Stimulated activated CD8-positive, alpha-beta memory T cell treated with anti-CD3 and anti-CD28 coated beads, Interleukin-15, amount 100 ng/mL, for 48 hours (primary cell): ENCODE measurements around the gene TLE5.
"Not testable (repeated sequence)": the region's sequence is repeated elsewhere in the genome, so short reads cannot be mapped to it uniquely, and the experiment has no call there.

Source experiments
- DNase-seq, 2 donors: peaks; one replicate each; pipeline ENCODE4 v3.0.0-alpha.2; 2020; ENCODE audit warnings: low read depth in 2 of 2

TLE5 gene

DNA sequence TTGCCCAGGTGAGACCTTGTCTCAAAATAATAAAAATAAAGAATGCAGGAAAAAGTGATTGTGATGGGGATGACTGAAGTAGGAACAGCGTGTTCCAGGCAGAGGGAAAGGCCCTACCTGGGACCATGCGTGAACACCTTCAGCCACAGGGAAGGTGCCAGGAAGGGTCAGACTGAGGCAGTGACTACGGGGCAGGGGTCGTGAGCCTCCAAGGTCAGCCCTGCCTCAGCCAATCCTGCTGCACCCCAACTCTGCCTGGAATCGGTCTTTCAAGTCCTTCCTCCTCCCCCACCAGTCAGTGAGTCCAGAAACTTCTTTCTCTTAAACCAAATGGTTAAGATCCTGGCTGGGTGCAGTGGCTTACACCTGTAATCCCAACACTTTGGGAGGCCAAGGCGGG lies 17.1 kb downstream of the TLE5 start:
- no peak for DNase-seq

DNA sequence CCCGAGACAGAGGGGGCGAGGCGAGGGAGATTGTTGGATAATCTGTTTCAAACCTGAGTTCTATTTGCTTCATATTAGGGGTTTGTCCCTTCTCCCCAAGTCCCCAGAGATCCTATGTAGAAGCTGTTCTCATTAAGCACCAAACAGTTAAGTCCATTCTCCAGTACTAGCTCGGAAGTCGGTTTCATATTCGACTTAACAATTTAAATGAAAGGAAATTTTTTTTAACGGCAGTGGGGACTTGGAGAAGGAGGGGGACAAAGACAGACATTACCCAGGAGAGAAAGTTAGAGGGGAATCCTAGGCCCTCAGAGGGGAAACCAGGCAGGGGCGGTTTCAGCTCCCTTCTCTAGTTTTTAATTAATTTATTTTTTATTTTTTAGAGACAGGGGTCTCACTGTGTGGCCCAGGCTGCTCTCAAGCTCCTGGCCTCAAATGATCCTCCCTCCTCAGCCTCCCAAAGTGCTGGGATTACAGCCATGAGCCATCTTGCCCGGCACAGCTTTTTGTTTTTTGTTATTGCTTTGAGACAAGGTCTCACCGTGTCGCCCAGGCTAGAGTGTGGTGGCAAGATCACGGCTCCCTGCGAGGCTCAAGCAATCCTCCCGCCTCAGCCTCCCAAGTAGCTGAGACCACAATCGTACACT lies 19.6 kb downstream of the TLE5 start:
- no peak for DNase-seq

DNA sequence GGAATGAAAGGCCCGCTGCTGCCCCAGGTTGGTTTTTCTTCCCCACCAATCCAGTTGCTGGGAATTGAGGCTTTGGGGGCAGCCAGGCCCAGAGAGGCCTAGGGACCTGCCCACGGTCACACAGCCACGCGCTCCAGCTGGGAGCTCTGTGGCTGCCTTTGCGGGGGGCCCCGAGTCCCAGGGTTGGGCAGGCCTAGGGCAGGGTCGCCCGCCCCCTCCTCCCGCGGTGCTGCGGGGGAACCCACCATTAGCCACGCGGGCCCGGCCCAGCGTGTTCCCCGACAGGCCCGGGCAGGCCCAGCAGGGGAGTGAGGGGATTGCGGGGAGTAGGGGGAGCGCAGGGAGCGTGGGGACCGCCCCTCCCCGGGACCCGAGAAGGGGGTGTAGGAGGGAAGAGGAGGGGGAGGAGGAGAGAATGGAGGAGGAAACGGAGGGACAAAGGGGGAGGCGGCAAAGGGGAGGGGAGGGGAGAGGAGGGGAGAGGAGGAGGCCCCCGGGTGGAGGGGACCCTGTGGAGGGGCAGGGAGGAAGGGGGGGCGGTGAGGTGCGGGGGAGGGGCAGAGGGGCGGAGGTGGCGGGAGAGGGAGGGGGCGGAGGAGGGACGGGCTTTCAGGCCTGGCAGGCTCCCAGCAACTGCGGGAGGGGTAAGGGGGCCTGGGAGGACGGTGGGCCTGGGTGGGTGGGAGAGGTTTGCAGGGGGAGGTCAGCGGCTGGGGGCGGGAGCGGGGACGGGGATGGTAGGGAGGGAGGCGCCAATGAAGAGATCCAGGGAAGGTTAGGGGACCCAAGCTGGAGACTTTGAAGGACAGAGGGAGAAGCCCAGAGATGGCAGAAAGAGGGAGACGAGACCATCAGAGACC lies 20.3 kb downstream of the TLE5 start:
- no peak for DNase-seq

- no peak for DNase-seq
Measured at GRCh38 chr19:3041327-3041726, 21.0 kb downstream of the TLE5 start.

DNA sequence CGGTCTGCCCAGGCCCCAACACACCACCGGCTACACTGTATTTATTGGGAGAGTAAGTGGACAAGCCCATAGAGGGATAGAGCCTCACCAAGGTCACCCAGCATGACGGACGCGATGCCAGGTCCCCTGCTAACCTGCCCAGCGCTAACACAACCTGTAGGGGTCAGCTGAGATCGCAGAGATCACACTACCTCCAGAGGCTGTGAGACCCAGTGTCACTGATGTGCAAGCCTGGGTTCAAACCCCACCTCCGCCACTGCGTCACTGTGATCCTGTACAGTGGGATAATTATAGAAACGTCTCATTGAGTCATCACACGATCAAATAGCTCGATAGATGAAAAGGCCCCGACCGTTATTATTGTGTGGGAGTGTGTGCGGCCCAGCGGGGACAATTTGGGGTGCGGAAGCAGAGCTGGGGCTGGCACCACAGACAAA lies 22.6 kb downstream of the TLE5 start:
- DNase-seq: no peak

DNA sequence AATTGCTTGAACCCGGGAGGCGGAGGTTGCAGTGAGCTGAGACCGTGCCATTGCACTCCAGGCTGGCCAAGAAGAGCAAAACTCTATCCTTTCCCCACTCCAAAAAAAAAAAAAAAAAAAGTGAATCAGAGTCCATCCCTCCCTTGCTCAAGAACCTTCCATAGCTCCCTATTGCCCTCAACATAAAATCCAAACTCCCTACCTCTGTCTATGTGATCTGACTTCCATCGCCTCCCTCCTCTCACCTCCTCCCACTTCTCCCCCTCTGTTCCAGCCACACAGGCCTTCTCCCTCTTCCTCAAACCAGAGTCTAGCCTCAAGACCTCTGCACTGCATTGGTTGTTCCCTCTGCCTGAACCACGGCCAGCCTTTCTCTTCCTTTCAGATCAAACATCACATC lies 23.2 kb downstream of the TLE5 start:
- no peak for DNase-seq

DNA sequence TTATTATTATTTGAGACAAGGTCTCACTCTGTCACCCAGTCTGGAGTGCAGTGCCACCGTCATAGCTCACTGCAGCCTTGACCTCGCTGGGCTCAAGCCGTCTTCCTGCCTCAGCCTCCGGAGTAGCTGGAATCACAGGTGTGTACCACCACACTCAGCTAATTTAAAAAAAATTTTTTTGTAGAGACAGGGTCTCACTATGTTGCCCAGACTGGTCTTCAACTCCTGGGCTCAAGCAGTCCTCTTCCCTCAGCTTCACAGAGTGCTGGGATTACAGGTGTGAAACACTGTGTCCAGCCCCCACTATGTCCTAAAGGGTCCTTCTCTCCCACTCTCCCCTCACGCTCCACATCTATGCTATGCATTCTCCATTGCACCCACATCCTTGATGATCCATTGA lies 24.1 kb downstream of the TLE5 start:
- no peak for DNase-seq

DNA sequence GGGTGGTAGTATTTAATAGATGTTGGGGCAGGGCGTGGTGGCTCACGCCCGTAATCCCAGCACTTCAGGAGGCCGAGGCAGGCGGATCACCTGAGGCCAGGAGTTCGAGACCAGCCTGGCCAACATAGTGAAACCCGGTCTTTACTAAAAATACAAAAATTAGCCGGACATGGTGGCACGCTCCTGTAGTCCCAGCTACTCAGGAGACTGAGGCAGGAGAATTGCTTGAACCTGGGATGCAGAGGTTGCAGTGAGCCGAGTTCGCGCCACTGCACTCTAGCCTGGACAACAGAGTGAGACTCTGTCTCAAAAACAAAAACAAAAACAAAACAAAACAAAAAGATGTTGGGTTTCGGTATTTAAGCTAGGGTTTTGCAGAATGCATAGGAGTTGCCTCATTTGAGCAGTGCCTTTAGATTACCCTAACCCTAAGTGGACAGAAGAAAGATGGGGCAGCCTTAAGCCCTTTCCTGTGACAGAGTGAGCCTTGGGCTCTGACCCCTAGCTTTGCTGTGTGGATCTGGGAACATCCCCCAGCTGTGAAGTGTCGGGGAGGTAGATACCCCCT lies 25.2 kb downstream of the TLE5 start:
- DNase-seq: not testable (repeated sequence)

GRCh38 chr19:3036119-3036976 lies 25.9 kb downstream of the TLE5 start:
- DNase-seq: peak; percentile 75 to 76

- peak; percentile 92 to 93 for DNase-seq
Measured at GRCh38 chr19:3035542-3036118, 26.7 kb downstream of the TLE5 start.

DNA sequence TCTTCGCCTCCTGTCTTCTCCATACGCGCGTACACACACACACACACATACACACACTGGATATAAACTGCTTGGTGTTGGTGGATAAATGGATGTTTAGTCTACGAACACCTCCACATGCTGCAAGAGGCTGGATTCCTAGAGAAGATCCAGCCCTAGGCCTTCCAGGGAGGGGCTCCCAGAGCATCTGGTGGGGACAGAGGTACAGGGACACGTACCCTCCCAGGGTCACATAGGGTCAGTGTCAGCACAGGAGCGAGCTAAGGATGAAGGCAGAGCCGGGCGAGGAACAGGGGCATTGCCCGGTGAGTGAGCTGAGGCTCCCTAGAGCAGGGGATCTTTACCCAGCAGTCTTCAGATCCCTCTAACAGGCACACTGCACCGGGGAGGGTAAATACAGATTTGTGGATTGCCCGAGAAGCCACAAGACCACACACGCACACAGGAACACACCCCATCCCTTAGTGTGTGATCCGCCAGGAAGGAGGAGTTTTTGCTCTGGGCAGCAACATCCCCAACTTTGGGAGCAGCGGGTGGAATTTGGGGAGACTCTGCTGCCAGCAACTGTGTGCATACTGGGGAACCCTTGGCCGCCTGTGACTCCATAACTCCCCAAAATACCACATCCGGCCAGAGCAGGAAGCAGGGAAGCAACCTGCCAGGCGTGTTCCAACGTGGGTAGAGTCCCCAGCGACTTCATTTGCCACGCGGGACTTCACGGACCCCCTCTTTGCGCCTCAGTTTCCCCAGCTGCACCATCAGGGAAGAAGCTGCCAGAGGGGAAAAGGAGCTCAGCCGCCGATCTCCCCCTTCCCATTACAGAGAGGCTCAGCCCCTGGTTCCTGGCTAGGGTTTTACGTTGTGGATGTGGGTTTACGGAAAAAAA lies 27.4 kb downstream of the TLE5 start:
- DNase-seq: no peak

DNA sequence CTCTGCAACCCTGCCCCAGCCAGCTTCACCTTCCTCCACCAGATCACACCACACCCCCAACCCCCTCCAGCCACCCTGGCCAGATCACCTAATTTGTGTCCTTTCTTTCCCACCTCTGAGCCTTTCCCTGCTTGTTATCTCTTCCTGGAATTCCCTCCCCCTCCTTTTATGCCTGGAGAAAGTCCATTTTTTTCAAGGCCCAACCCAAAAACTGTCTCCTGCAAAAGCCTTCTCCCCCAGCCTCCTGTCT lies 28.0 kb downstream of the TLE5 start:
- DNase-seq: no peak

- DNase-seq: no peak
Measured at GRCh38 chr19:3033595-3034405, 28.5 kb downstream of the TLE5 start.

DNA sequence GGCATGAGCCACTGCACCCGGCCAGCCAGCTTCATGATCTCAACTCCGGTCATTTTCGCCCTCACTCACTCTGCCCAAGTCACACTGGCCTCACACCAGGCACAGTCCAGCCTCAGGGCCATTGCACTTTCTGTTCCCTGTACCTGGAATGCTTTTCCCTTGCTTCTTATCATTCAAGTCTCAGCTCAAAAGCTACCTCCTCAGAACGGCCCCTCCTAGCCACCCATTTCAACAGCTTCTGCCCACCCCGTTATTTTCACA lies 30.8 kb downstream of the TLE5 start:
- no peak for DNase-seq

DNA sequence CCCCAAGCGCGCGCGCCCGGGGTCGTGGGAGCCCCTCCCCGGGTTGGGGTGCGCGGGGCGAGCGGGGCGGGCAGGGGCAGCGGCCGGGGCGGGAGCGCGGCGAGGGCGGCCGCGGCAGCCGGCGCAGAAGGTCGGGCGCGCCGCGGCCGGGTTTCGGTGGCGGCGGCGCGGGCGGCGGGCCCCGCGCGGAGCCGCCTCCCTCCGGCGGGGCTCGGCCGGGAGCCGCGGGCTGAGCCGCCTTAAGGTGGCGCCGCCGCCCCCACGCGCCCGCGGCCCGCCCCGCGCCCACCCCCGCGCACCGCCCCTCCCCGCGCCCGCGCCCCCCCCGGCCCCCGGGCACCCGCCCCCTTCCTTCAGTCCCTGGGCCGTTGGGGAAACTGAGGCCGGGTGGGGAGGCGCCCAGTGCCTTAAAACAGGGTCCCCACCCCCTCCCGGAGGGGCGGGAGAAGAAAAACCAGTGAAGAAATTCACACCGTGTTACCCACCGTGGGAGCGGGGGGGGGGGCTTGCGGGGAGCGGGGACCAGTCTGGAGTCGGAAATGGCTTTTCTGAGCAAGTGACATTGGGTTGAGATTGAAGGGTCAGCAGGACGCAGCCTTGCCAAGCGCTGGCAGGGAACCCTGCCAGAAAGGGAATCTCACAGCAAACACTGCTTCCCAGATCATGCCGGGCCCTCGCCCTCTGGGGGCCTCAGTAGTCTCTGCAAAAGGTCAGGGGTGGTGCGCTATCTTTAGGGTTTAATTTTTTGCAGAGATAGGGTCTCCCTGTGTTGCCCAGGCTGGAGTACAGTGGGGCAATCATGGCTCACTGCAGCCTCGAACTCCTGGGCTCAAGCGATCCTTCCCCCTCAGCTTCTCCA lies 33.0 kb downstream of the TLE5 start, which contains the start of gene TLE2:
TLE2 (minus strand) TSS at position 216 of the 859 bp plus-strand sequence. CDS start 376 bp downstream, outside the sequence.
- DNase-seq: no peak

- no peak for DNase-seq
Measured at GRCh38 chr19:3028305-3029064, 33.8 kb downstream of the TLE5 start.

DNA sequence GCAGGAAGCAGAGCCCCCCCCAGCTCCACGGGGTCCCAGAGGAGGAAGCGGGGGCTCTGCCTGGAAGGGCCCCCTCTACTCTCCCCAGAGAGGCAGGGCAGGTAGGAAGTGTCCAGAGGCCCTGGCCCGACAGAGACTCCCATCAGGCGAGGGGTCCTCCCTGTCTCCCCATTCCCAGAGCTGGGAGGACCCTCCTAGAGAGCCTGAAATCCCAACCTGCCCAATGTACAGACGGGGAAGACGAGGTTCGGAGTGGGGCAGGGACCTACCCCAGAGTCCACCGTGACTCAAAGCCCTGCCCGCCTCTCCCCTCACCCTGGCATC lies 34.4 kb downstream of the TLE5 start:
- DNase-seq: no peak

DNA sequence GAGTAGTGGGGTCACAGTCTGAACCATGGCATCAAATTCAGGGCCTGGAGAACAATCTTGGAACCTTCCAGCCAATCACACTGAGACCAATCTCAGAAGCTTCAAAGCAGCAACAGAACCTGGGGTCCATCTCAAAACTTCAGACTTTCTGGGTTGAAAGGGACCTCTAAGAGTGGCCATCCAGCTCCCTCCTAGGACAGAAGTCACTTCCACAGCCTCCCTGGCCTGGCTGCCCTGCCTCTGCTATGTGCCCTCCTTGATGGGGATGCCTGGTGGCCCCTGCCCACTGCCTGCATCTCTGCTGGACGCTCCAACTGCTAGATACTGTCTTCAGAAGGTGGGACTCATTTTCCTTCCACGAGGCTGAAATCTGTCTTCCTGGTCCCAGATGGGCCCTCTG lies 35.0 kb downstream of the TLE5 start:
- no peak for DNase-seq

DNA sequence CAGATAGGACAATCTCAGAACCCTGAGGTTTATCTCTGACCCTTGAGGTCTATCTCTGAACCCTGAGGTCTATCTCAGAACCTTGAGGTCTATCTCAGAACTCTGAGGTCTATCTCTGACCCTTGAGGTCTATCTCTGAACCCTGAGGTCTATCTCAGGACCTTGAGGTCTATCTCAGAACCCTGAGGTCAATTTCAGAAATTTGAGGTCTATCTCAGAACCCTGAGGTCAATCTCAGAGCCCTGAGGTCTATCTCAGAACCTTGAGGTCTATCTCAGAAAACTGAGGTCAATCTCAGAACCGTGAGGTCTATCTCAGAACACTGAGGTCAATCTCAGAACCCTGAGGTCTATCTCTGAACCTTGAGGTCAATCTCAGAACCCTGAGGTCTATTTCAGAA lies 35.5 kb downstream of the TLE5 start:
- no peak for DNase-seq
